WTC11 (cell line): ENCODE measurements around the gene PCBD2.

Experiments
- ATF3 ChIP-seq: sonication (generic); formaldehyde crosslinking; conservative IDR thresholded peaks from 2 replicates; pipeline ENCODE4 v1.8.1; 2022; ENCODE audit warnings: mild to moderate bottlenecking, missing genetic modification reagents
- CTCF ChIP-seq: fragments of 200-600 bp; IDR thresholded peaks from 2 replicates; pipeline ENCODE4 v1.8.0; 2022; ENCODE audit warnings: antibody characterized with exemption
- HMGXB4 ChIP-seq: sonication (generic); formaldehyde crosslinking; IDR thresholded peaks from 2 replicates; pipeline ENCODE4 v1.8.1; 2023; ENCODE audit warnings: mild to moderate bottlenecking, moderate library complexity, missing genetic modification reagents
- ZNF317 ChIP-seq: sonication (generic); formaldehyde crosslinking; IDR thresholded peaks from 2 replicates; pipeline ENCODE4 v1.8.1; 2023; ENCODE audit warnings: low read depth, mild to moderate bottlenecking, moderate library complexity, missing genetic modification reagents, borderline replicate concordance

- TF ChIP-seq CTCF (no peak), ATF3 (CRISPR knock-in tag) (no peak), HMGXB4 (CRISPR knock-in tag) (no peak), ZNF317 (no peak)
Measured at GRCh38 chr5:134964359-134965270, 59.7 kb downstream of the PCBD2 start.
